Measurements from ENCODE around the gene PSMA6.

DNA sequence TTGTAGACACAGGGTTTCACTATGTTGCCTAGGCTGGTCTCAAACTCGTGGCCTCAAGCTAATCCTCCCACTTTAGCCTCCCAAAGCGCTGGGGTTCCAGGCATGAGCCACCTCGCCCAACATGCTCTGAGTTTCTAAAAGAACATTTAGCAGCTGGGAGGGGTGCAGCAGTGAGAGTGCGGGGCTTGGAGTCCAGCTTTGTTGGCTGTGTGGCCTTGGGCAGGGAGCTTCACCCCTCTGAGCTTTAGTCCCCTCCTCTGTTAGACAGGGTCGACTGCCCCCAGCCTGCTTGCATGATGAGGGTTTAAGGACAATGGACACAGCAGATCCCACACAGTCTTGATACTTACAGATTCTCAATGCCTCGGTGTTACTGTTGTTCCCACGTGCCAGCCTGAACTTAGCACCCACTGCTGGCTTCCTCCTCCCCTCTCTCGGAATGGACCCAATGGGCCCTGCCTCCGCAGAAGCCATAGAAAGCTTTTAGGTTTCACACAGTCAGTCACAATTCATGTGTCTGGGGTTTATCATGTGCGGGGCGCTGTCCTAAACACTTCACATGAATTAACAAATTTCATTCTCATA, 54.6 kb downstream of the PSMA6 start:
- no peak for TF ChIP-seq NANOG (IDR thresholded peaks at IDR 0.05; ENCODE audit: insufficient read depth, low read depth, low read length, poor library complexity, severe bottlenecking)
- TF ChIP-seq TEAD4 (IDR thresholded peaks at IDR 0.05; ENCODE audit: low read depth, low read length): no peak
- no peak for TF ChIP-seq SRF (IDR thresholded peaks at IDR 0.05; ENCODE audit: low read depth, low read length)
- TF ChIP-seq BRCA1 (IDR thresholded peaks at IDR 0.05; ENCODE audit: low read depth, low read length): no peak
- TF ChIP-seq, protein P1, sequence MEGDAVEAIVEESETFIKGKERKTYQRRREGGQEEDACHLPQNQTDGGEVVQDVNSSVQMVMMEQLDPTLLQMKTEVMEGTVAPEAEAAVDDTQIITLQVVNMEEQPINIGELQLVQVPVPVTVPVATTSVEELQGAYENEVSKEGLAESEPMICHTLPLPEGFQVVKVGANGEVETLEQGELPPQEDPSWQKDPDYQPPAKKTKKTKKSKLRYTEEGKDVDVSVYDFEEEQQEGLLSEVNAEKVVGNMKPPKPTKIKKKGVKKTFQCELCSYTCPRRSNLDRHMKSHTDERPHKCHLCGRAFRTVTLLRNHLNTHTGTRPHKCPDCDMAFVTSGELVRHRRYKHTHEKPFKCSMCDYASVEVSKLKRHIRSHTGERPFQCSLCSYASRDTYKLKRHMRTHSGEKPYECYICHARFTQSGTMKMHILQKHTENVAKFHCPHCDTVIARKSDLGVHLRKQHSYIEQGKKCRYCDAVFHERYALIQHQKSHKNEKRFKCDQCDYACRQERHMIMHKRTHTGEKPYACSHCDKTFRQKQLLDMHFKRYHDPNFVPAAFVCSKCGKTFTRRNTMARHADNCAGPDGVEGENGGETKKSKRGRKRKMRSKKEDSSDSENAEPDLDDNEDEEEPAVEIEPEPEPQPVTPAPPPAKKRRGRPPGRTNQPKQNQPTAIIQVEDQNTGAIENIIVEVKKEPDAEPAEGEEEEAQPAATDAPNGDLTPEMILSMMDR (IDR thresholded peaks at IDR 0.05; ENCODE audit: control extremely low read depth in 1 of 3, insufficient read depth in 1 of 3, low read depth in 1 of 3, low read length in 3 of 3): no peak
- no peak for TF ChIP-seq ZNF274 (IDR thresholded peaks at IDR 0.05; ENCODE audit: borderline replicate concordance, extremely low read depth, low read length)
- TF ChIP-seq, protein P2, sequence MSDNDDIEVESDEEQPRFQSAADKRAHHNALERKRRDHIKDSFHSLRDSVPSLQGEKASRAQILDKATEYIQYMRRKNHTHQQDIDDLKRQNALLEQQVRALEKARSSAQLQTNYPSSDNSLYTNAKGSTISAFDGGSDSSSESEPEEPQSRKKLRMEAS (IDR thresholded peaks at IDR 0.05): no peak
- no peak for TF ChIP-seq YY1 (IDR thresholded peaks at IDR 0.05; ENCODE audit: low read depth, low read length)
